SIG-M5 treated with dmso at 0.1 percent for 504 hours (cell line): ENCODE data around the gene LGALS8.
"Not testable (repeated sequence)": the region's sequence is repeated elsewhere in the genome, so short reads cannot be mapped to it uniquely, and the experiment has no call there.

ENCODE experiments used
- DNase-seq: peaks from one replicate; lab custom pipeline; 2025; ENCODE audit not compliant: unreplicated experiment; lab: John Stamatoyannopoulos, UW

Gene LGALS8

GRCh38 chr1:236536540-236536939 lies 12.8 kb downstream of the LGALS8 start:
- no peak for DNase-seq

DNA sequence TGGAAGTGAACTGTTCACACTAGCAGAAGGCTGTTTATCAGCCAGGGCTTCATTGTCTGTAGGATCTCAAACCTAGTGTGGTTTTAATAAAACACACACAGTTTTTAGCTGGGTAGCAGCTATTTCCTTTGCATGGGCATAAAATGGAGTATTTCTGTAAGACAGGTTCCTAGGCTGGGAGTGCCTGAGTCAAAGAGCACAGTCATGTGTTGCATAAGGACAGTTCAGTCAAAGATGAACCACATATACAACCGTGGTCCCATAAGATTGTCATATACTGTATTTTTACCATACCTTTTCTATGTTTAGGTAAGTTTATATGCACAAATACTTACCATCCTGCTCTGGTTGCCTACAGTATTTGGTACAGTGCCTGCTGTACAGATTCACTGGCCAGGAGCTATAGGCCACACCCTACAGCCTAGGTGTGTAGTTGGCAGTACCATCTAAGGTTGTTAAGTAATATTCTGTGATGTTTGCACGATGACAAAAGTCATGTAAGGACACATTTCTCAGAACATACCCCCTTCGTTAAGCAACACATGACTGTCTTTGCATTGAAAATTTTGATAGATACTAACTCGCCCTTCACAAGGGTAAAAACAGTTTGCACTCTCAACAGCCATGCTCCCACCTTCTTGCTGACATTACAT lies 17.2 kb downstream of the LGALS8 start:
- no peak for DNase-seq

DNA sequence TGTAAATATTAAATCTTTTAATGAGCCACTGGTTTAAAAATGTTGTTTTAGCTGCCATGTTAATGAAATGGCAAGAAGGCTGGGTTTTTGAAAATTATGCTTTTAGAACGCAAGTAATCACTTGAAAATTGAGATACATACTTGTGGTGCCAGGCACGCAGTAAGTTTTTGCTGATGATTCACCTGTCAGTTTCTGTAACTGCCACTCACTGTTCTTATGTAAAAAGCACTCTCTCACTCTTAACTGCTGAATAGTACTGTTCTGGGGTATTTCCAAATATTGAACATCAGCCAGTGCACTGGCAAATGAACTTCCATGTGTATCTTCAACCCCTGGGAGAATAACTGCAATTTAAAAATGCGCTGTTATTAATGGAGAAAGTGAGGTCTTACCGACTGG lies 17.9 kb downstream of the LGALS8 start:
- no peak for DNase-seq

DNA sequence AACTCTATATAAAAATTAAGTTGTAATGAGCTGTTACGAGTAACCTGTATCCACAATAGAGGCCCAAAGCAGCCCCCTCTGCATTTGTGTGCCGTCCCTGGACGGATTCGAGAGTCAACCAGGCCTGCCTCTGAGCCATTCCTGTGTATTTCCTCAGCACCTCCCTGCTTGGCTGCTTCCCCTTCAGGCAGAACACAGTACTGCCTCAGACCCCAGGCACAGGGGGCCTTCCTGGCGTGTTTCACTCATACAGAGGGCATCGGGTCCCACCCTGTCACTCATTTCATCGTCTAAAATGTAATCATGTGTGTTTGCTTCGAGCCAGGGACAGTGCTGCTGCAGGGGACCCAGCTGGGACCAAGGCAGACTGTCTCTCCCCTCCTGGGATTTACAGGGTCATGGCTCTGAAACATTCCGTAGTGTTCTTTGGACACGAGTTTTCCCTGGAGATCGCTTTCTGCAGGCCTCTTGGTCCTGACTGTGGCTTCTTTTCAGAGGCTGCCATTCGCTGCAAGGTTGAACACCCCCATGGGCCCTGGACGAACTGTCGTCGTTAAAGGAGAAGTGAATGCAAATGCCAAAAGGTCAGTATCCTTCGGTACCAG lies 19.4 kb downstream of the LGALS8 start:
- DNase-seq = no peak

DNA sequence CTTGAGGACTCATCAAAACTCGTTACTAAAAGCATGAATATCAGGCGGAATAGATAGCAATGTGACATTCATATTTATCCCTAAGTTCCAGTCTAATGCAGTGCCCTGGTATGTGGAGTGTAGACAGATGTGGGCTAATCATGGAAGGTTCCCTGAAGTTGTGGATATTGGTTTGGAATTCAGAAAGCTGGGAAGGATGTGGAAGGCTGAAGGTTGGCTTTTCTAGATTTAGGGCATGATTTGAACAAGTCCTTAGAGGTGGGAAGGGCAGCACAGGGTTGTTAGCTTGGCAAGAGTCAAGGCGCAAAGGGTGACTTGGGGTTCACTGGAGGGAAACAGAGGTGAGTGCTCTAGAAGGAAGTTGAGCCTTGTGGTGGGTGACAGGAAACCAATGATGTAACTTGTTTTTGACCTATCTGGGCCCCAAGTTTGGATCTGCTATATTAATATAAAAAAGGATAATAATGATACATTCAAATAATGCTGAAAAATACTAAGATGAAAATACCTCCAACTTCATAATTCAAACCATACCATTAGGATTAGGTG lies 21.9 kb downstream of the LGALS8 start:
- no peak for DNase-seq

- no peak for DNase-seq
Observed at GRCh38 chr1:236548452-236548851, 24.7 kb downstream of the LGALS8 start.

DNA sequence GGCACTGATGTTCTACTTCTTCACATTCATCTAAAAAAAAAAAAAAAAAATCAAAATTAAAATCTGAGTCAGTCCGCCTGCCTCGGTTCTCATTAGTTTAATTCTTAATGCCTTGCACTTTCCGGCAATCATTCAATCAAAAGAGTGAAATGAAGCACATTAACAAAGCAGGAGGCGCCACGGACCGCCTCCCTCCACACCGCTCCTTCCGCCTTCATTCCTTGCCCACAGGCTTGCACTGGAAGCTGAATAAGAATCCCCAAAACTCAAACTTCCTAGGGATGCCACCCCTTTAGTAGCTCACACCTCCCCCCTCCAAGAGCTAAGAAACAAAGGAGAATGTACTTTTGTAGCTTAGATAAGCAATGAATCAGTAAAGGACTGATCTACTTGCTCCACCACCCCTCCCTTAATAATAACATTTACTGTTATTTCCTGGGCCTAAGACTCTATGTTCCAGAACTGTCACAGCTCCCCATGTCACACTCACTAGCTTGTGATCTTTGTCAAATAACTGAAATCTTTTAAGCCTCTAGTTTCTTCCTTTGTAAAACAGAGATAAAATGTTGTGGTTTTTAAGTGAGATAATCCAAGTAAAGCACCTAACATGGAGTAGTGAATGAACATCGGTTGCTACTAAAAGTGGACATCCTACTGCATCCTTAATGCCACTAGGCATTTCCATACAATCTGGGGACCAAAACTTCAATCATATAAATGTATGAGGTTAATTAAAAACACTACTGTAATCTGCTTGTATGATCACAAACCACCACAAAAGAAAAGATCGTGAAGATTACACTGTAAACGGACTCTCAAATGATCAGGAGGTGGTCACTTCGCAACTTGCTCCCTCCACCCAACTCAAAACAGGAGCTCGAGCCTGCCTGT lies 27.4 kb downstream of the LGALS8 start:
- no peak for DNase-seq

DNA sequence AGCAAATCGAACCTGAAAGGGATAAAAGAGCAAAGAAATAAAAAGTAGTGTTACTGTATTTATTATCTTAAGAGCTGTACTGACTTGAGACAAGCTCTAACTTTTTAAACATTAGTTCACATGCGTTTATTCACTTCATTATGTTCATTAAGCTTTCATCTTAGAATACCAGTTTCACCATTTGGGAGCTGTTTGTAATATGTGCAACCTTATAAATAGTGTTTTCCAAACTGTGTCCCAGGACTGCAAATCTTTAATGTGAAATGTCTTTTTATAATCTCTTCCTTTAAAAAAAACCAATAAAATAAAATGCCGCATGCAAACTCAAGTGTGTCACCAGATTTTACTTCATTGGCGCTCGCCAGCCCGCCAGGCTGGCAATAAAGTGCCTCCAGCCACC lies 28.3 kb downstream of the LGALS8 start:
- no peak for DNase-seq

DNA sequence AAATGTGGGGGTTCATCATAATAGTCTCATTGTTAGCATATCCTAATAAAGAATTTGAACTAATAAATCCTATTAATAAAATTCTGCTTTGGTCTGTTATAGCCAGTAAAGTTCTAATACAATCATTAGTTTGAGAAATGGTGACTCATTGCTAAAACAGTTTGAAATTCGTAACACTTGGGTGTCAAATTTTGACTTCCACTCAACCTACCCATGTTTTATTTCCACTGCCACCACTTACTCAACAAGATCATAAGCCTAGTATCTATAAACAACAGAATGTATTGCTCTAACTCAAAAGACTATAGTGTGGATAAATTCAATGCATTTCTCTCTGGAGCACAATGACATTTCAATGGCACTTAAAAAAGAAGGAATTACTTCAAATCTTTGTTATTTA lies 29.1 kb downstream of the LGALS8 start:
- DNase-seq = no peak

DNA sequence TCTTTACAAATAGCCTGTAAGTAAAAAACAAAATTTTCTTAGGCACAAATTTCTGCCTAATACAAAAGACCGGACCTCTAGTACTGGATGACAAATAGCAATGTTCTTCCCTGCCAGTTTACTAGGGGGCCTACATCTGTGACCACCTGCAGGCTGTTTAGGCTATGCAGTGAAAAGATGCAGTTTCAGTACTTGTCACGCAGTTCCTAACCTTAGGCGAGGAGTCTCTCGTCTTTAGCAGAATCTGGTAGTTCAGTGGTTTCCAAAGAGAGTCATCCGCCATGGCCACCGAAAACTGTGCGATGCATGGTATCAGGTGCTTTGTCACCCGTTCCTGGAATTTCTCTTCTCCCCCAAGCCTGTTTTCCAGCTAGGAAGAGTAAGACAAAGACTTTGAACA lies 29.6 kb downstream of the LGALS8 start:
- no peak for DNase-seq

DNA sequence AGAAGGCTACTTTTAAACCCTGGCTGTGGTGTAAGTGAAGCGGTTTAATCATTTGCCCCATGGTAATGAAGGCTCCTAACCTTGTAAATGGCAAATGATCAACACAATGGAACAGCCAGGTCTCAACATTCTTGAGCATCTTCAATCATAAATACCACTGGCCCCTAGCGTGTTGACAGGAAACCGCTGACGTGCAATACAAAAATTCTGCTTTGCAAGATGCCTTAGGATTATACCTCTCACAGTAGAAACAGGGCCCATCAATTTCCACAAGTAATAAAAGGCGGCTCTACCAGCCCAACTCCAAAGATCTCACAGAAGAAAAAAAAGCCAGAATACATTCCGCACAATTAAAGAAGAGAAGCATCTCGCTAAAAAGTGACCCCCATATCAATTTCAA lies 32.8 kb downstream of the LGALS8 start:
- no peak for DNase-seq

- DNase-seq = no peak
Observed at GRCh38 chr1:236558081-236558480, 34.3 kb downstream of the LGALS8 start.

- DNase-seq = no peak
Observed at GRCh38 chr1:236558846-236559245, 35.1 kb downstream of the LGALS8 start.

DNA sequence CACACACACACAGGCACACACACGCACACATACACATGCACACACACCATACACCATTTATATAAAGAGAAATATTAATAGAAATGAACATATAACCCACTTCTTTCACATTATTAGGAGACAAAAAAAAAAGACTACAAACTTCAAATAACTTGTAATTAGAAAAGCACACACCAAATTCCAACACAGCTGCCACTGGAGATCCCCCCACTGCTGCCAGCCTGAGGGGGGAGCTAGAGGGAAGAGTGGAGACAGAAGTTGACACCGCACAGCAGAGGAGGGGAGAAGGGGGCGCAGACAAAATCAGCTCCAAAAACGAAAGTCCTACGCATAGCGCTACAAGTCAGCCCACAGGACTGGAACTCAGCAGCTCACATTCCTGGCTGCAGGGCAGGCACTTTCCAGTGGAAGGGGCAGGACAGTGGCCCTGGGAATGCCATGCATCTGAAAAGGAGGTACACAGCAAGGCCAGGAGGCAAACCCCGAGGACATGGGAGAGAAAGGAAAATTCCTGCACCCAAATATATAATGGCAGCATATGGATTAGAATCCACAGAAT lies 36.5 kb downstream of the LGALS8 start:
- DNase-seq = no peak

- no peak for DNase-seq
Observed at GRCh38 chr1:236561976-236562375, 38.2 kb downstream of the LGALS8 start.

- DNase-seq = no peak
Observed at GRCh38 chr1:236565530-236565929, 41.7 kb downstream of the LGALS8 start.

- DNase-seq = no peak
Observed at GRCh38 chr1:236568285-236568894, 44.6 kb downstream of the LGALS8 start.

DNA sequence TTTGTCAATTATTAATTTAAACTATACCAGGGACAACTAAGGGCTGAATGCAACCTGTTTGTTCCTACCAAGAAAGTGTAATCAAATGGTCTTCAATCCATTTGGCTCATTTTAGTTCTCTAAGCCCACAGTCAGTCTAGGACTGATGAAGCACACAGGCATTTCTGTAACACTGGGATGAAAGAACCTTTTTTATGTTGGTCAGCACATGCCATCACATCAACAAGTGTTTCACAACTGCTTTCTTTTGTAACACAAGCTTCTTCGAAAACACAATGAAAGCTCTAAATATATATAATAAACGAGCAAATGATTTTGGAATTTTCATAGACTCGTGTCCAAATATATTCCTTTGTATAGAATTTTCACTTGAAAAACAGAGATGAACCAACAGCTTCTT lies 51.7 kb downstream of the LGALS8 start:
- no peak for DNase-seq

GRCh38 chr1:236576004-236576403 lies 52.2 kb downstream of the LGALS8 start:
- DNase-seq = no peak

DNA sequence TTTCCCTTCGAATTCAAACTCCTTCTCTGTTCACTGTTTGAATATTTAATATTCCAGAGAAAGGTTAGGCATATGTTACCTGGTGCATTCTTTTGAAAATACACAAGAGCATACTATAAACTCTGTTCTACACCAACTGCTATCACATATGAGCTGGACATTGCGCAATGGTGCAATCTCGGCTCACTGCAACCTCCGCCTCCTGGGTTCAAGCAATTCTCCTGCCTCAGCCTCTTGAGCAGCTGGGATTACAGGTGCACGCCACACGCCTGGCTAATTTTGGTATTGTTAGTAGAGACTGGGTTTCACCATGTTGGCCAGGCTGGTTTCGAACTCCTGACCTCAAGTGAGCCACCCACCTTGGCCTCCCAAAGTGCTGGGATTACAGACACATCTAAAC lies 53.3 kb downstream of the LGALS8 start:
- not testable (repeated sequence) for DNase-seq

DNA sequence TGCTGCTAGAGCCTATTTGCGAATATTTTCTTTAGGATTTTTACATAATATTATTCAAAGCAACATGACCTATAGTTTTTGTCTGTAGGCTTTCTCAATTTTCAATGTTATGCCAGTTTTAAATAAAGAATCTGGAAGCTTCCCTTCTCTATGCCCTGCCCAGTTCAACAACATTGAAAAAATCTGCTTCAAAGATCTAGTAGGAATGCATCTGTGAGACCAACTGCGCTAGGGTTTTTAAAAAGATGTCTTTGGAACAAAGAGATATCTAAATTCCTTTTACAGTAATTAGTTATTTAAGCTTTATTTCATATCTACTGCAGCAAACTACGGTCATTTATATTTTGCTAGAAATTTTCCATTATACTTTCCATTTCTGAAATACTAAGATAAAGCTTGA lies 54.9 kb downstream of the LGALS8 start:
- DNase-seq = no peak
